ENCODE data around the gene SPEF2.

The SPEF2 gene

GRCh38 chr5:35785601-35786085 lies 168.0 kb downstream of the SPEF2 start:
- DNase-seq = peak; percentile 42

- no peak for DNase-seq
These were observed 171.1 kb downstream of the SPEF2 start for GRCh38 chr5:35788724-35789123.

- DNase-seq = no peak
These were observed 172.2 kb downstream of the SPEF2 start for GRCh38 chr5:35789732-35790456.

GRCh38 chr5:35790457-35790822 lies 172.8 kb downstream of the SPEF2 start:
- no peak for DNase-seq

- DNase-seq = no peak
These were observed 176.6 kb downstream of the SPEF2 start for GRCh38 chr5:35794328-35794619.

- no peak for DNase-seq
These were observed 177.2 kb downstream of the SPEF2 start for GRCh38 chr5:35794684-35795375.

GRCh38 chr5:35799181-35799580 lies 181.5 kb downstream of the SPEF2 start:
- DNase-seq = no peak

GRCh38 chr5:35799753-35800152 lies 182.1 kb downstream of the SPEF2 start:
- no peak for DNase-seq

- no peak for DNase-seq
These were observed 185.6 kb downstream of the SPEF2 start for GRCh38 chr5:35803191-35803651.

GRCh38 chr5:35804201-35804653 lies 186.6 kb downstream of the SPEF2 start:
- no peak for DNase-seq

- DNase-seq = no peak
These were observed 187.2 kb downstream of the SPEF2 start for GRCh38 chr5:35804841-35805240.

GRCh38 chr5:35810601-35811000 lies 192.9 kb downstream of the SPEF2 start:
- DNase-seq = no peak

GRCh38 chr5:35811108-35811741 lies 193.6 kb downstream of the SPEF2 start:
- no peak for DNase-seq

- no peak for DNase-seq
These were observed 195.9 kb downstream of the SPEF2 start for GRCh38 chr5:35813521-35813920.

- DNase-seq = no peak
These were observed 197.7 kb downstream of the SPEF2 start for GRCh38 chr5:35815089-35815936.

- no peak for DNase-seq
These were observed 199.3 kb downstream of the SPEF2 start for GRCh38 chr5:35816881-35817521.

- DNase-seq = no peak
These were observed 201.4 kb downstream of the SPEF2 start for GRCh38 chr5:35819026-35819425.

GRCh38 chr5:35819668-35820067 lies 202.0 kb downstream of the SPEF2 start:
- no peak for DNase-seq

- no peak for DNase-seq
These were observed 203.1 kb downstream of the SPEF2 start for GRCh38 chr5:35820735-35821134.

GRCh38 chr5:35821513-35821912 lies 203.8 kb downstream of the SPEF2 start:
- DNase-seq = peak; percentile 43

GRCh38 chr5:35822511-35822910 lies 204.8 kb downstream of the SPEF2 start:
- no peak for DNase-seq

GRCh38 chr5:35823347-35824098 lies 205.9 kb downstream of the SPEF2 start:
- DNase-seq = no peak

Data from stimulated activated CD4-positive, alpha-beta T cell treated with anti-CD3 and anti-CD28 coated beads, Interleukin-4, amount 100 ng/mL, for 1 hour (primary cell).